Measurements from ENCODE around the gene MINDY3. TPM values are rescaled to one million over a fixed set of nuclear protein-coding genes. Genes with fewer than 3 reads are reported as not detected.

Gene MINDY3
- total RNA-seq, 2 donors from 2014 or later = 23.3 to 30.5 TPM

- Histone ChIP-seq H3K4me1 (replicated peaks) (peaks cover 2% of the 10 kb centered on the region), H3K9me3 (no peaks in the 10 kb centered on the region), H3K27ac (peak overlapping the region in 1 of 2 donors; percentile 24), H3K4me3 (no peak overlapping the region), H3K36me3 (no peaks in the 10 kb centered on the region), H3K27me3 (replicated peaks; ENCODE audit: insufficient read depth) (no peaks in the 10 kb centered on the region)
- TF ChIP-seq CTCF (IDR thresholded peaks at IDR 0.05) (no peak), POLR2A (IDR thresholded peaks at IDR 0.05) (no peak), POLR2AphosphoS5 (IDR thresholded peaks at IDR 0.05) (no peak)
- DNase-seq (ENCODE audit: low spot score) = no peak
- intact Hi-C loops (cut with DNase I) = no loop called here
- WGBS = 37% methylated on average over 2 of the region's 2 CpGs
Observed at GRCh38 chr10:15791816-15792524, 68.3 kb downstream of the MINDY3 start.

GRCh38 chr10:15789793-15790525 is 70.3 kb downstream of the MINDY3 start:
- H3K27me3 ChIP-seq (replicated peaks; ENCODE audit: insufficient read depth) = no peaks in the 10 kb centered on the region
- H3K36me3 ChIP-seq = no peaks in the 10 kb centered on the region
- H3K9me3 ChIP-seq = no peaks in the 10 kb centered on the region
- TF ChIP-seq POLR2AphosphoS5 (IDR thresholded peaks at IDR 0.05) = no peak
- no peak for TF ChIP-seq POLR2A (IDR thresholded peaks at IDR 0.05)
- TF ChIP-seq CTCF (IDR thresholded peaks at IDR 0.05) = no peak
- DNase-seq (ENCODE audit: low spot score) = no peak
- intact Hi-C loops (cut with DNase I) = no loop called here
- H3K4me3 ChIP-seq = no peak overlapping the region
- WGBS = 66% methylated on average over 1 of the region's 1 CpG
- H3K27ac ChIP-seq = no peak overlapping the region
- peaks cover 2% of the 10 kb centered on the region for H3K4me1 ChIP-seq (replicated peaks)

GRCh38 chr10:15787426-15787825 is 72.9 kb downstream of the MINDY3 start:
- 89% methylated on average over 5 of the region's 5 CpGs for WGBS
- no peak overlapping the region for H3K27ac ChIP-seq
- no peak for TF ChIP-seq POLR2AphosphoS5 (IDR thresholded peaks at IDR 0.05)
- TF ChIP-seq CTCF (IDR thresholded peaks at IDR 0.05) = no peak
- no peak for TF ChIP-seq POLR2A (IDR thresholded peaks at IDR 0.05)
- H3K27me3 ChIP-seq (replicated peaks; ENCODE audit: insufficient read depth) = no peaks in the 10 kb centered on the region
- H3K4me1 ChIP-seq (replicated peaks) = peaks cover 3% of the 10 kb centered on the region
- H3K36me3 ChIP-seq = no peaks in the 10 kb centered on the region
- intact Hi-C loops (cut with DNase I) = no loop called here
- DNase-seq (ENCODE audit: low spot score) = no peak
- no peak overlapping the region for H3K4me3 ChIP-seq
- H3K9me3 ChIP-seq = no peaks in the 10 kb centered on the region

GRCh38 chr10:15784662-15785300 is 75.5 kb downstream of the MINDY3 start:
- Histone ChIP-seq H3K4me1 (replicated peaks) (peaks cover 3% of the 10 kb centered on the region), H3K27me3 (replicated peaks; ENCODE audit: insufficient read depth) (no peaks in the 10 kb centered on the region), H3K9me3 (no peaks in the 10 kb centered on the region), H3K4me3 (no peak overlapping the region), H3K27ac (peak overlapping the region; percentile 56 to 72), H3K36me3 (no peaks in the 10 kb centered on the region)
- 93% methylated on average over 8 of the region's 8 CpGs for WGBS
- TF ChIP-seq POLR2AphosphoS5 (IDR thresholded peaks at IDR 0.05) (no peak), POLR2A (IDR thresholded peaks at IDR 0.05) (no peak), CTCF (IDR thresholded peaks at IDR 0.05) (no peak)
- no peak for DNase-seq (ENCODE audit: low spot score)
- intact Hi-C loops (cut with DNase I) = no loop called here
